Stomach smooth muscle (tissue), 2 donors: ENCODE data around the gene ATP6V0B.

Experiments
- H3K27ac ChIP-seq: one replicate; pipeline ENCODE4 v1.7.0; 2013; ENCODE audit warnings: mild to moderate bottlenecking, low read length, inconsistent platforms
- H3K27me3 ChIP-seq, 2 donors: one replicate each; pipeline ENCODE4 v1.7.0; 2013; ENCODE audit warnings: low read length in 2 of 2; ENCODE audit not compliant: insufficient read depth in 2 of 2, control insufficient read depth in 1 of 2
- H3K36me3 ChIP-seq, 2 donors: one replicate each; pipeline ENCODE4 v1.7.0; 2013; ENCODE audit warnings: low read length in 2 of 2; ENCODE audit not compliant: control insufficient read depth in 2 of 2, insufficient read depth in 2 of 2
- H3K4me1 ChIP-seq: one replicate; pipeline ENCODE4 v1.7.0; 2013; ENCODE audit warnings: low read length; ENCODE audit not compliant: control insufficient read depth, insufficient read depth
- H3K4me3 ChIP-seq, 2 donors: one replicate each; pipeline ENCODE4 v1.7.0; 2013; ENCODE audit warnings: low read length in 2 of 2
- H3K9ac ChIP-seq, 2 donors: one replicate each; pipeline ENCODE4 v1.7.0; 2013; ENCODE audit warnings: low read length in 2 of 2, mild to moderate bottlenecking in 1 of 2
- H3K9me3 ChIP-seq, 2 donors: one replicate each; pipeline ENCODE4 v1.7.0; 2013; ENCODE audit warnings: low read length in 2 of 2; ENCODE audit not compliant: control insufficient read depth in 2 of 2
- donor health status: healthy.
- donor health status: Pancreatic carcinoma.

The ATP6V0B gene

GRCh38 chr1:43986712-43987111 is 12.0 kb downstream of the ATP6V0B start:
- H3K4me1 ChIP-seq = peaks cover 9% of the 10 kb centered on the region
- peaks cover 4 to 11% of the 10 kb centered on the region in 2 donors for H3K36me3 ChIP-seq
- H3K27ac ChIP-seq = no peak overlapping the region
- H3K9ac ChIP-seq = no peak overlapping the region
- H3K27me3 ChIP-seq = no peaks in the 10 kb centered on the region
- no peak overlapping the region for H3K4me3 ChIP-seq
- H3K9me3 ChIP-seq = no peaks in the 10 kb centered on the region

DNA sequence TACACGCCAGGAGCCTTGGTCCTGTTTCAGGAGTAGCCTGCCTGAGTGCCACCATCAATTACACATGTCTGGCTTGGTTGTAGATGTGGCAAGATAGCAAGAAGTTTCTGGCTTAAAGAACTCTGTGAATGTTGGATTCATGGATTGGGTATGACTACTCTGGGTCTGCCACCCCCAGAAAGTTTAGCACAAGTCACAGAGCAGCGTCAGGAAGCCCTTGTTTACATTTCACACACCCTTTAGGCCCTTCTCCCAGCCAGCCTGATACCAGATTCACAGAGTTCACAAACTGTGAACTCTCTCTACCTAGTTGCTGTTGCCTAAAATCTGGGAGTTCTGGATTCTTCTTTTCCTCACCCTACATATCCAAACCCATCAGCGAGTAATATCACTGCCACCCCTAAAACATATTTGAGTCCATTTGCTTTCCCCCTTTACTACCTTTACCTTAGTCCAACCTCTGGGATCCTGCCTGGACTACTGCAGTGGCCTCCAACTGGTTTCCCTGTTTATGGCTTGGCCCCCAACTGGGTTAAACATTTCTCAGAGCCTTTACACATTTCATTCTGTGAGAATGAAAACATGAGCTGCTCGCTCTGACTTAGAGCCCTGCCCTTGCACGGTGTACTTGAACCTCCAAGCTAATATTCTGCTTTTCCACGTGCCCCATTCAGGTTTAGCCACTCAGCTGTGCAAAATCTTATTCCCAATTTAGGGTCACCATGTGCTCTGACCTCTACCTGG is 12.6 kb downstream of the ATP6V0B start:
- no peak overlapping the region for H3K27ac ChIP-seq

DNA sequence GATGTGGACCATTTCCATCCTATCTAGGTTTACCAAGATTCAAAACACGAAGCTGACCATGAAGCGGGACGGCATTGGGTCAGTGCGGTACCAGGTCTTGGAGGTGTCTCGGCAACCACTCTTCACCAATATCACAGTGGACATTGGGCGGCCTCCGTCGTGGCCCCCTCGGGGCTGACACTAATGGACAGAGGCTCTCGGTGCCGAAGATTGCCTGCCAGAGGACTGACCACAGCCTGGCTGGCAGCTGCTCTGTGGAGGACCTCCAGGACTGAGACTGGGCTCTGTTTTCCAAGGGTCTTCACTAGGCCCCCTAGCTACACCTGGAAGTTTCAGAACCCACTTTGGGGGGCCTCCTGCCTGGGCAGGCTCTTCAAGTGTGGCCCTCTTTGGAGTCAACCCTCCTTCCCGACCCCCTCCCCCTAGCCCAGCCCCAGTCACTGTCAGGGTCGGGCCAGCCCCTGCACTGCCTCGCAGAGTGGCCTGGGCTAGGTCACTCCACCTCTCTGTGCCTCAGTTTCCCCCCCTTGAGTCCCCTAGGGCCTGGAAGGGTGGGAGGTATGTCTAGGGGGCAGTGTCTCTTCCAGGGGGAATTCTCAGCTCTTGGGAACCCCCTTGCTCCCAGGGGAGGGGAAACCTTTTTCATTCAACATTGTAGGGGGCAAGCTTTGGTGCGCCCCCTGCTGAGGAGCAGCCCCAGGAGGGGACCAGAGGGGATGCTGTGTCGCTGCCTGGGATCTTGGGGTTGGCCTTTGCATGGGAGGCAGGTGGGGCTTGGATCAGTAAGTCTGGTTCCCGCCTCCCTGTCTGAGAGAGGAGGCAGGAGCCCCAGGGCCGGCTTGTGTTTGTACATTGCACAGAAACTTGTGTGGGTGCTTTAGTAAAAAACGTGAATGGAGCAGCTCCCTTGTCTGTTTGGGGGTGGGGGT is 15.8 kb downstream of the ATP6V0B start:
- H3K4me3 ChIP-seq = peak overlapping the region; percentile 76 to 78
- peak overlapping the region; percentile 53 for H3K27ac ChIP-seq
- no peaks in the 10 kb centered on the region for H3K27me3 ChIP-seq
- H3K9ac ChIP-seq = peak overlapping the region; percentile 72 to 73
- no peaks in the 10 kb centered on the region for H3K9me3 ChIP-seq
- H3K4me1 ChIP-seq = peaks cover 13% of the 10 kb centered on the region
- peaks cover 3 to 4% of the 10 kb centered on the region in 2 donors for H3K36me3 ChIP-seq

More for the DNA sequence above, 12.6 kb downstream of the ATP6V0B start:
- Histone ChIP-seq H3K4me3 (no peak overlapping the region), H3K9me3 (no peaks in the 10 kb centered on the region), H3K9ac (no peak overlapping the region), H3K4me1 (peaks cover 12% of the 10 kb centered on the region), H3K27me3 (no peaks in the 10 kb centered on the region), H3K36me3 (peaks cover 4 to 10% of the 10 kb centered on the region in 2 donors)

GRCh38 chr1:43991200-43991475 is 16.4 kb downstream of the ATP6V0B start:
- Histone ChIP-seq H3K4me3 (peak overlapping the region; percentile 76 to 78), H3K36me3 (no peaks in the 10 kb centered on the region), H3K9ac (peak overlapping the region; percentile 72 to 73), H3K4me1 (peaks cover 13% of the 10 kb centered on the region), H3K9me3 (no peaks in the 10 kb centered on the region), H3K27me3 (no peaks in the 10 kb centered on the region), H3K27ac (peak overlapping the region; percentile 53)

DNA sequence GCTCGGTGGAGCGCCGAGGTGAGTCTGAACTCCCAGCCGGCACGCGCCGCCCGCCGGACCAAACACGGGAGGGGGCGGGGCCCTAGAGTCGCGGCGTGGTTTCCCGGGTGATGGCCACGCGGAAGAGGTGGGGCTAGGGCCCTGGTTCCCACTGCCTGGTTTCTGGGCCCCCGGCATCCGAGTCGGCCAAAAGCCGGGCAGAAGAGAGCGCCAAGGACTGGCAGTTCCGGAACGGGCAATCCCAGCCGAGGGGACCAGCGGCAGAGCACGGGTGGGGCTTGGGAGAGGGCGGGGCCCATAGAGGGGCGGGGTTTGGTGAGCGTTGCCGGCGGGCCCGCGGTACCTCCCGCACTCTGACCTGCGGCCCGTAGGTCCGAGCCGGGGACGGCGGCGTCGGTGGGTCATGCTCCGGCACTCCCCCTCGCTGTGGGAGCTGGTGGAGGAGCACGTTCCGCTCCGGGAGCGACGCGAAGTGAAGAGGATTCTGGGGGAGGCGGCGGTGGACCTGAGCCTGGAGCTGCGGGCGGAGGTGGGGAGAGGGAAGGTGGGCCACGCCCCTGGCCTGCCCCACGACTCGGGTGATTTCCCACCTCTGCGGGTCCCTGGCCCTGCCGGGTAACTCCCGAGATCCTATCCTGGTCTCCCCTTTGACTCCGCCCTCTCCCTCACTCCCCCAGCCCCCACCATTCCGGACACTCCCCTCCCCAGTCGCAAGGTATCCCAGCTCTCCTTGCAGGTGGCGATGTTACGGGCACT is 16.9 kb downstream of the ATP6V0B start, which contains the start of gene CCDC24:
Gene CCDC24, plus strand, starts transcription at position 124 of the 756 bp plus-strand sequence. Its CDS starts 280 bp downstream, at position 404.
- Histone ChIP-seq H3K4me3 (peak within 1 kb of the TSS; percentile 76 to 78), H3K27me3 (no peaks in the 10 kb centered on the region), H3K27ac (peak within 1 kb of the TSS; percentile 53), H3K36me3 (no peaks in the 10 kb centered on the region), H3K9me3 (no peaks in the 10 kb centered on the region), H3K9ac (peak within 1 kb of the TSS; percentile 72 to 73), H3K4me1 (peaks cover 18% of the 10 kb centered on the region)

- Histone ChIP-seq H3K9ac (peak overlapping the region; percentile 5 to 72), H3K27ac (no peak overlapping the region), H3K36me3 (no peaks in the 10 kb centered on the region), H3K4me3 (peak overlapping the region; percentile 76 to 78), H3K27me3 (no peaks in the 10 kb centered on the region), H3K4me1 (peaks cover 20% of the 10 kb centered on the region), H3K9me3 (no peaks in the 10 kb centered on the region)
Measured at GRCh38 chr1:43992232-43992995, 17.7 kb downstream of the ATP6V0B start.

DNA sequence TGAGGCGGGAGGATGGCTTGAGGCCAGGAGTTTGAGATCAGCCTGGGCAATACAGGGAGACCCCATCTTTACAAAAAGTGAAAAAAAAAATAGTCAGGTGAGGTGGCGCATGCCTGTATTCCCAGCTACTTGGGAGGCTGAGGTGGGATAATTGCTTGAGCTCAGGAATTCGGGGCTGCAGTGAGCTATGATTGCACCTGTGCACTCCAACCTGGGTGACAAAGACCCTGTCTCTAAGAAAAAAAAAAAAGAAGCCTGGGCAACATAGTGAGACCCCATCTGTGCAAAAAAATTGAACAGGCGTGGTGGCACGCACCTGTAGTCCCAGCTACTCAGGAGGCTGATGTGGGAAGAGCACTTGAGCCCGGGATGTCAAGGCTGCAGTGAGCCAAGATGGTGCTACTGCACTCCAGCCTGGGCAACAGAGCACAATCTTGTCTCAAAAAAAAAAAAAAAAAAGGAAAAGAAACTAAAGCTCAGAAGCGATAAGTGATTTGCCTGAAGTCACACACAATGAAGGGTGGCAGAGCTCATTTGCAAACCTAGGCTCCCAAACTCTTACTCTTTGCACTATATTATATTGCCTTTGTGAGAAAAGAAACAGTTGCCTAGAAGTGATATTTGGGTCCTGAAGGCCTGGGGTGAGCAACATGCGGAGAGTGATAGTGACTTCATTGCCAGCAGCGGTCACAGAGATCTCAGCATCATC is 18.6 kb downstream of the ATP6V0B start:
- Histone ChIP-seq H3K4me1 (peaks cover 20% of the 10 kb centered on the region), H3K27ac (no peak overlapping the region), H3K27me3 (no peaks in the 10 kb centered on the region), H3K9me3 (no peaks in the 10 kb centered on the region), H3K4me3 (no peak overlapping the region), H3K9ac (no peak overlapping the region), H3K36me3 (no peaks in the 10 kb centered on the region)

- Histone ChIP-seq H3K27ac (no peak overlapping the region), H3K9me3 (no peaks in the 10 kb centered on the region), H3K27me3 (no peaks in the 10 kb centered on the region), H3K4me1 (peaks cover 20% of the 10 kb centered on the region), H3K36me3 (no peaks in the 10 kb centered on the region), H3K9ac (no peak overlapping the region), H3K4me3 (no peak overlapping the region)
Measured at GRCh38 chr1:43994071-43994470, 19.3 kb downstream of the ATP6V0B start.

DNA sequence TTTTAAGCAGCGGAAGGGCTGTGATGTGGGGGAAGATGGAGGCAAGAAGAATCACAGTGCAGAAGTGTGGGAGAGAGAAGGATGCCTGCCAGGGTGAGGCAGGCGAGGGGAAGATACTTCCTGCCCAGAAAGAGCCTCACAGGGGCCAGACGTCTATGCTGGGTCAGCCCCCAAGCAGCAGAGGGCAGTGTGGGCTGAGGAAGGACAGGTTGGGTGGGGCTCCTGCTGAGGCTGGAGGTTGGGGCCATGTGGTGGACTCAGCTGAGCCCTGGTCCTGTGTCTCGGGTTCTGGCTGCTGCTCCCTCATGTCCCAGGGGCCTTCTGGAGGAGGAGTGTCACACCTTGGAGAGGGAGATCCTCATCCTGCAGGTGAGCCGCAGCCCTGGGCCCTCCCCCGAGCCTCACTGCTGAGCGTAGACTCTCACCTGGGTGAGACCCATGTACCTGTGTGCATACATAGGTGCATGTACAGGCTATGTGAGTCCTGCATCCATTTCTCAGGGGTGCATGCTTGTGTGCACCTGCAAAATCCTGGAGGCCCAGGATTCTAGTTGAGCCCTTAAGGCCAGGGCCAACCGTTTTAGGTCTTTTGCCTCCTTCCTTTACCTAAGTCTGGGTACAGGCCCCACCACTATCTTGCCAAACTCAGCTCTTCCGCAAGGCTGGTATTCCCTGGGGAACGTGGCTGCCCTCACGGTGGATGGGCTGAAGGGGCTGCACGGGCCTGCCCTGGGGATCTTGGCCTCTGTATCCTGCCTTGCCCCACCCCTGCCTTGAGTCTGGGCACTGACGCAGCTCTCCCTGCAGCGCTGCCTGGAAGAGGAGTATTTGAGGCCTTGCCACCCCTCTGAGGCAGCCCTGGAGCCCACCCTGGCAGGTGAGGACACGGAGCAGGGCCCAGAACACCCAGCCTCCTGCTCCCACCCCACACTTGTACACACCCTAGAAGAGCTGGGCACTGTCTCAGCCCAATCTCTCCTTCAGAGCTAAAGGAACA is 20.3 kb downstream of the ATP6V0B start:
- Histone ChIP-seq H3K27ac (no peak overlapping the region), H3K4me1 (peaks cover 20% of the 10 kb centered on the region), H3K9ac (no peak overlapping the region), H3K4me3 (no peak overlapping the region), H3K36me3 (peaks cover 0 to 2% of the 10 kb centered on the region in 2 donors), H3K9me3 (no peaks in the 10 kb centered on the region), H3K27me3 (no peaks in the 10 kb centered on the region)
